Fibroblast of lung (primary cell): ENCODE measurements around the gene CCDC78. TPM values are rescaled to one million over a fixed set of nuclear protein-coding genes. Genes with fewer than 3 reads are reported as not detected.

Source experiments
- DNase-seq, 2 donors: peaks; one replicate each; pipeline versions ENCODE4 v3.0.0 to v3.0.0-alpha.2; 2010; ENCODE audit warnings: low read depth in 2 of 2
- H2AFZ ChIP-seq: 2 replicates; pipeline ENCODE4 v1.5.1; 2012; ENCODE audit warnings: low read length, control low read depth, inconsistent platforms
- H3K27ac ChIP-seq: 2 replicates; pipeline ENCODE4 v1.5.1; 2011; ENCODE audit warnings: low read length, control low read depth; ENCODE audit not compliant: insufficient read depth
- H3K27me3 ChIP-seq: 2 replicates; pipeline ENCODE4 v1.5.1; 2011; ENCODE audit warnings: mild to moderate bottlenecking, low read length; ENCODE audit not compliant: control insufficient read depth, insufficient read depth
- H3K36me3 ChIP-seq: 2 replicates; pipeline ENCODE4 v1.5.1; 2011; ENCODE audit warnings: low read length; ENCODE audit not compliant: control insufficient read depth, insufficient read depth
- H3K4me1 ChIP-seq: 2 replicates; pipeline ENCODE4 v1.5.1; 2011; ENCODE audit warnings: low read length; ENCODE audit not compliant: control insufficient read depth, insufficient read depth; ENCODE audit errors: extremely low read depth
- H3K4me2 ChIP-seq: 2 replicates; pipeline ENCODE4 v1.5.1; 2011; ENCODE audit warnings: low read length, control low read depth; ENCODE audit not compliant: insufficient read depth; ENCODE audit errors: extremely low read depth
- H3K4me3 ChIP-seq, 4 experiments: fragments of 200-600 bp in 1 of 4; sonication (generic) in 1 of 4; replicated peaks in 1 of 4; 2 replicates each; pipeline ENCODE4 v1.5.1; 2011 to 2016; ENCODE audit warnings: low read length in 4 of 4, low read depth in 3 of 4, mild to moderate bottlenecking in 3 of 4, control low read depth in 2 of 4, inconsistent platforms in 1 of 4, mixed read lengths in 1 of 4; ENCODE audit not compliant: insufficient read depth in 1 of 4; ENCODE audit errors: control extremely low read depth in 1 of 4
- H3K79me2 ChIP-seq: 2 replicates; pipeline ENCODE4 v1.5.1; 2012; ENCODE audit warnings: mild to moderate bottlenecking, low read length, inconsistent platforms; ENCODE audit not compliant: control insufficient read depth, insufficient read depth
- H3K9ac ChIP-seq: 2 replicates; pipeline ENCODE4 v1.5.1; 2011; ENCODE audit warnings: mild to moderate bottlenecking, low read length, control low read depth; ENCODE audit not compliant: insufficient read depth
- H3K9me3 ChIP-seq: 2 replicates; pipeline ENCODE4 v1.5.1; 2012; ENCODE audit warnings: low read depth, low read length; ENCODE audit not compliant: control insufficient read depth, insufficient read depth
- H4K20me1 ChIP-seq: 2 replicates; pipeline ENCODE4 v1.5.1; 2011; ENCODE audit warnings: low read length; ENCODE audit not compliant: control insufficient read depth, insufficient read depth; ENCODE audit errors: extremely low read depth
- EZH2 ChIP-seq: IDR thresholded peaks from 2 replicates; pipeline ENCODE4 v1.5.1; 2012; ENCODE audit warnings: low read length, control low read depth, mild to moderate bottlenecking; ENCODE audit errors: missing control alignments
- polyA plus RNA-seq, 2 donors: library from polyadenylated mRNA; depleted of rRNA in 1 of 2; stranded (reverse) in 1 of 2; unstranded in 1 of 2; fragments of >200 nt; gene quantifications; 2 replicates each; pipeline ENCODE4 v1.2.1, GENCODE V29; 2011 to 2012; ENCODE audit warnings: missing spikeins in 1 of 2
- total RNA-seq: library from RNA; depleted of rRNA; stranded (reverse); fragments of >200 nt; gene quantifications from 2 replicates; pipeline ENCODE4 v1.2.1, GENCODE V29; 2014
- TF ChIP-seq, protein P1 (sequence below), 2 donors: IDR thresholded peaks in 1 of 2; conservative IDR thresholded peaks in 1 of 2; 1 replicate in 1 of 2; 2 replicates in 1 of 2; pipeline ENCODE4 v1.5.1; 2011 to 2012; ENCODE audit warnings: low read length in 2 of 2, control low read depth in 1 of 2, inconsistent platforms in 1 of 2, low read depth in 1 of 2, mild to moderate bottlenecking in 1 of 2

CCDC78 gene
- total and polyA plus RNA-seq, 2 donors (not counting 1 experiment from before 2014, with no cell fraction given), result 0.50 to 1.8 TPM

DNA sequence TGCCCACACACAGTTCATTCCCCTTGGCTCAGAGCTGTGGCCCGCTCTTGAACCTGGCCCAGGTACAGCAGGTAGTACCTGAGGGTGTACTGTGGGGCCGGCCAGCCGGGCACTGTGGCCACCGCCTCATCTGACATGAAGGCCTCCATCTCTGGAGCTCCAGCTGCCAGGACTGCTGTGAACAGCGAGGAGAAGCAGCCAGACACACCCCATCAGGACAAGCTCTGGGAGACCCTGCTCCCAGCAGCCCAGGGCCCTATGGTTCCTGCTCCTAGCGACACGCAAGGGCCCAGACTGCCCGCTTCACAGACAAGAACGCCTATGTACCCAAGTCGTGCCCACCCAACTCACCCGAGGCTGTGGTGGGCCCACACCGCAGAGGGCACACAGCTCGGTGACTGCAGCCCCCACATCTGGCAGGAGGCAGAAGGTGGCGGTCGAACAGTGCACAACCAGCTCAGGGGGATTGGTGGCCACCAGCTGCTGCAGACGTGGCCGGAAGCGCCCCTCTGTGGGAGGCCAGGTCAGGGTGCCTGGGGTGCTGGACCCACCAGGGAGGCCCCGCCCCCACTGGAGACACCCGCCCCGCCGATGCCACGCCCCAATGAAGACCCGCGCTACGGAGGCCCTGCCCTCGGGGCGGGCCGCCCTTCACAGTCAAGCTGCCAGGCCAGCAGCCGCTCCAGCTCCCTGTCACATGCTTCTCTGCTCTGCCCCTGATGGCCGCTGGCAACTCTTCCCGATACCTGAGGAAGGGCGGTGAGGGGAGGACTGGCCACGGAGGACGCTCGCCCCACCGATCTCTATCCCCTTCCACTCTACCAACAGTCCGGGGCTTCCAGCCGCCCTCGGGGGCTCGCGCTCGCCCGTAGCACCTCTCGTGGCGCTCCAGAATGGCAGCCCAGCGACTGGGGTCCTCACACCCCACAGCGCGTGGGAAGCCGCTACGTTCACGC lies 47.1 kb downstream of the CCDC78 start:
- peaks cover 20% of the 10 kb centered on the region for H3K36me3 ChIP-seq
- no peaks in the 10 kb centered on the region for H3K9me3 ChIP-seq
- peak overlapping the region; percentile 69 for H2AFZ ChIP-seq
- H3K4me1 ChIP-seq, result peaks cover 23% of the 10 kb centered on the region
- H3K79me2 ChIP-seq, result peaks cover 31% of the 10 kb centered on the region
- DNase-seq, result peak; percentile 45 to 56
- TF ChIP-seq, protein P1, sequence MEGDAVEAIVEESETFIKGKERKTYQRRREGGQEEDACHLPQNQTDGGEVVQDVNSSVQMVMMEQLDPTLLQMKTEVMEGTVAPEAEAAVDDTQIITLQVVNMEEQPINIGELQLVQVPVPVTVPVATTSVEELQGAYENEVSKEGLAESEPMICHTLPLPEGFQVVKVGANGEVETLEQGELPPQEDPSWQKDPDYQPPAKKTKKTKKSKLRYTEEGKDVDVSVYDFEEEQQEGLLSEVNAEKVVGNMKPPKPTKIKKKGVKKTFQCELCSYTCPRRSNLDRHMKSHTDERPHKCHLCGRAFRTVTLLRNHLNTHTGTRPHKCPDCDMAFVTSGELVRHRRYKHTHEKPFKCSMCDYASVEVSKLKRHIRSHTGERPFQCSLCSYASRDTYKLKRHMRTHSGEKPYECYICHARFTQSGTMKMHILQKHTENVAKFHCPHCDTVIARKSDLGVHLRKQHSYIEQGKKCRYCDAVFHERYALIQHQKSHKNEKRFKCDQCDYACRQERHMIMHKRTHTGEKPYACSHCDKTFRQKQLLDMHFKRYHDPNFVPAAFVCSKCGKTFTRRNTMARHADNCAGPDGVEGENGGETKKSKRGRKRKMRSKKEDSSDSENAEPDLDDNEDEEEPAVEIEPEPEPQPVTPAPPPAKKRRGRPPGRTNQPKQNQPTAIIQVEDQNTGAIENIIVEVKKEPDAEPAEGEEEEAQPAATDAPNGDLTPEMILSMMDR (conservative IDR thresholded peaks at IDR 0.05 in 1 of 2, IDR thresholded peaks at IDR 0.05 in 1 of 2; ENCODE audit: low read depth in 1 of 2, low read length in 2 of 2), result no peak
- TF ChIP-seq EZH2, result no peak
- H3K27ac ChIP-seq, result peak overlapping the region; percentile 67
- H4K20me1 ChIP-seq, result no peaks in the 10 kb centered on the region
- peak overlapping the region; percentile 23 for H3K9ac ChIP-seq
- H3K4me3 ChIP-seq, result peak overlapping the region; percentile 43 to 57 (median 45)
- H3K4me2 ChIP-seq, result peak overlapping the region; percentile 75
- H3K27me3 ChIP-seq, result no peaks in the 10 kb centered on the region

DNA sequence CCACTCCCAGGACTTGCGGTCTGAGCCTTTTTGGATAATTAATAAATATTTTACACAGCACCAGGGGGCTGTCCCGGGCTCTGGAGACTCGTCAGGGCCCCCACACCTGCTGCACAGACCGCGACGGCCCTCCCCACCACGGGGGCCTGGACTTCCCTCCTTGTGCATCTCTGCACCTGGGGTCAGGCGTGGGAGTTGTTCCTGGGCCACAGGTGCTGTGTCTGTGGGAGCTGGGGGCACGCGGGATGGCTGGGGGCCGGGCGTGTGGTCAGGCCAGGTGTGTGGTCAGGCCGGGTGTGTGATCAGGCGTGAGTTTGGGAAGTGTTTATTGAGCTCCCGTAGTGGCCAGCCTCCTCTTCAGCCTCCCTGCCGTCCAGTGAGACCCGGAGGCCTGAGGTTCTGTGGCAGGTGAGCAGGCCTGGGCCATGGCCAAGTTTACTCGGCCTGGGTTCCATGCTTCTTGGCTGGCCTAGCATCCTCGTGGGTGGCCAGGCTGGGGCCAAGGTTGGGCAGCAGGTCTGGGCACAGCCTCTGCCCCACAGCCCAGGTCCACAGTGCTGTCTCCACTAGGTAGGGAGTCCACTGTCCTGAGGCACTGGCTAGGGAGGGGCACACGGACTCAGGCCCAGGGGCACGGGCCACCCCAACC lies 47.9 kb downstream of the CCDC78 start:
- Histone ChIP-seq H3K27me3 (no peaks in the 10 kb centered on the region), H4K20me1 (no peaks in the 10 kb centered on the region), H2AFZ (no peak overlapping the region), H3K4me1 (peaks cover 18% of the 10 kb centered on the region), H3K9me3 (no peaks in the 10 kb centered on the region), H3K27ac (no peak overlapping the region), H3K79me2 (peaks cover 26% of the 10 kb centered on the region), H3K4me2 (no peak overlapping the region), H3K4me3 (no peak overlapping the region), H3K9ac (no peak overlapping the region), H3K36me3 (peaks cover 19% of the 10 kb centered on the region)
- no peak for DNase-seq
- TF ChIP-seq, protein P1 (conservative IDR thresholded peaks at IDR 0.05 in 1 of 2, IDR thresholded peaks at IDR 0.05 in 1 of 2; ENCODE audit: low read depth in 1 of 2, low read length in 2 of 2), result no peak
- TF ChIP-seq EZH2, result no peak
